Stimulated activated CD4-positive, alpha-beta T cell treated with anti-CD3 and anti-CD28 coated beads, Interleukin-12 subunit alpha, Interleukin-12 subunit beta, amount 100 ng/mL, for 48 hours (primary cell): ENCODE results near the gene NPY4R2.
"Not testable (repeated sequence)": the region's sequence is repeated elsewhere in the genome, so short reads cannot be mapped to it uniquely, and the experiment has no call there.

Experiments
- DNase-seq, 3 donors: peaks; one replicate each; pipeline ENCODE4 v3.0.0-alpha.2; 2020; ENCODE audit warnings: low read depth in 2 of 3, low spot score in 1 of 3

The NPY4R2 gene

GRCh38 chr10:47932824-47933223, 14.4 kb downstream of the NPY4R2 start:
- DNase-seq: not testable (repeated sequence)

GRCh38 chr10:47933462-47933861, 15.0 kb downstream of the NPY4R2 start:
- DNase-seq: not testable (repeated sequence)

- not testable (repeated sequence) for DNase-seq
Measured at GRCh38 chr10:47936772-47937228, 18.3 kb downstream of the NPY4R2 start.

- DNase-seq: not testable (repeated sequence)
Measured at GRCh38 chr10:47937634-47938033, 19.2 kb downstream of the NPY4R2 start.

- not testable (repeated sequence) for DNase-seq
Measured at GRCh38 chr10:47940821-47941220, 22.4 kb downstream of the NPY4R2 start.

GRCh38 chr10:47941379-47941778, 22.9 kb downstream of the NPY4R2 start:
- DNase-seq: not testable (repeated sequence)

GRCh38 chr10:47942351-47943019, 24.0 kb downstream of the NPY4R2 start:
- not testable (repeated sequence) for DNase-seq

GRCh38 chr10:47943328-47943727, 24.9 kb downstream of the NPY4R2 start:
- DNase-seq: not testable (repeated sequence)

- not testable (repeated sequence) for DNase-seq
Measured at GRCh38 chr10:47947424-47947823, 29.0 kb downstream of the NPY4R2 start.

GRCh38 chr10:47957158-47957557, 38.7 kb downstream of the NPY4R2 start:
- not testable (repeated sequence) for DNase-seq

GRCh38 chr10:47959677-47960076, 41.2 kb downstream of the NPY4R2 start:
- DNase-seq: not testable (repeated sequence)

GRCh38 chr10:47960699-47961098, 42.2 kb downstream of the NPY4R2 start:
- not testable (repeated sequence) for DNase-seq

GRCh38 chr10:47962785-47963184, 44.3 kb downstream of the NPY4R2 start:
- DNase-seq: not testable (repeated sequence)

- DNase-seq: not testable (repeated sequence)
Measured at GRCh38 chr10:47964280-47965063, 46.0 kb downstream of the NPY4R2 start.

GRCh38 chr10:47968988-47969387, 50.5 kb downstream of the NPY4R2 start:
- not testable (repeated sequence) for DNase-seq

GRCh38 chr10:47970047-47970446, 51.6 kb downstream of the NPY4R2 start:
- not testable (repeated sequence) for DNase-seq

GRCh38 chr10:47971598-47971997, 53.1 kb downstream of the NPY4R2 start:
- not testable (repeated sequence) for DNase-seq

- not testable (repeated sequence) for DNase-seq
Measured at GRCh38 chr10:47972077-47972476, 53.6 kb downstream of the NPY4R2 start.
